Cardiac muscle cell (in vitro differentiated cells and primary cell): Measurements from ENCODE around the gene UBE2Q2. TPM values are rescaled to one million over a fixed set of nuclear protein-coding genes. Genes with fewer than 3 reads are reported as not detected.
A peak's percentile ranks its signal among the peaks of the same experiment; 100 is the strongest.
"Not testable (repeated sequence)": the region's sequence is repeated elsewhere in the genome, so short reads cannot be mapped to it uniquely, and the experiment has no call there.

Experiments used
- DNase-seq, 2 donors: peaks; one replicate each; pipeline versions ENCODE4 v3.0.0 to v3.0.0-alpha.2; 2010 to 2017; ENCODE audit warnings: low read depth in 1 of 2, low spot score in 1 of 2
- H3K27ac ChIP-seq: fragments of 200-600 bp; sonication (generic); 2 replicates; pipeline ENCODE4 v1.5.1; 2016
- H3K27me3 ChIP-seq: fragments of 200-600 bp; sonication (generic); 2 replicates; pipeline ENCODE4 v1.6.0; 2016; ENCODE audit warnings: control low read depth
- H3K36me3 ChIP-seq: fragments of 200-600 bp; sonication (generic); 2 replicates; pipeline ENCODE4 v1.5.1; 2016; ENCODE audit warnings: control low read depth
- H3K4me1 ChIP-seq: fragments of 200-600 bp; sonication (generic); 2 replicates; pipeline ENCODE4 v1.8.1; 2017; ENCODE audit warnings: low read depth, mild to moderate bottlenecking, mixed run types
- H3K4me3 ChIP-seq: fragments of 200-600 bp; sonication (generic); 2 replicates; pipeline ENCODE4 v1.5.1; 2016; ENCODE audit warnings: mild to moderate bottlenecking
- H3K9me3 ChIP-seq: fragments of 200-600 bp; sonication (generic); 2 replicates; pipeline ENCODE4 v1.5.1; 2017; ENCODE audit warnings: low read depth, mild to moderate bottlenecking, control low read depth
- polyA plus RNA-seq: library from polyadenylated mRNA; unstranded; fragments of >200 nt; fragmentation: Nextera tagmentation; extraction: Ambion mirVana; gene quantifications from 2 replicates; pipeline ENCODE4 v1.2.1, GENCODE V29; 2016
- total RNA-seq: library from RNA; depleted of rRNA; stranded (reverse); fragments of >200 nt; gene quantifications from 2 replicates; pipeline ENCODE4 v1.2.3, GENCODE V29; 2016
- TF ChIP-seq, protein P1 (sequence below): IDR thresholded peaks from 2 replicates; pipeline ENCODE4 v1.5.1; 2012; ENCODE audit warnings: low read depth, mild to moderate bottlenecking, low read length

Gene UBE2Q2
- total RNA-seq: 27.0 and 36.7 TPM in 2 replicates
- polyA plus RNA-seq: 33.7 and 50.1 TPM in 2 replicates

DNA sequence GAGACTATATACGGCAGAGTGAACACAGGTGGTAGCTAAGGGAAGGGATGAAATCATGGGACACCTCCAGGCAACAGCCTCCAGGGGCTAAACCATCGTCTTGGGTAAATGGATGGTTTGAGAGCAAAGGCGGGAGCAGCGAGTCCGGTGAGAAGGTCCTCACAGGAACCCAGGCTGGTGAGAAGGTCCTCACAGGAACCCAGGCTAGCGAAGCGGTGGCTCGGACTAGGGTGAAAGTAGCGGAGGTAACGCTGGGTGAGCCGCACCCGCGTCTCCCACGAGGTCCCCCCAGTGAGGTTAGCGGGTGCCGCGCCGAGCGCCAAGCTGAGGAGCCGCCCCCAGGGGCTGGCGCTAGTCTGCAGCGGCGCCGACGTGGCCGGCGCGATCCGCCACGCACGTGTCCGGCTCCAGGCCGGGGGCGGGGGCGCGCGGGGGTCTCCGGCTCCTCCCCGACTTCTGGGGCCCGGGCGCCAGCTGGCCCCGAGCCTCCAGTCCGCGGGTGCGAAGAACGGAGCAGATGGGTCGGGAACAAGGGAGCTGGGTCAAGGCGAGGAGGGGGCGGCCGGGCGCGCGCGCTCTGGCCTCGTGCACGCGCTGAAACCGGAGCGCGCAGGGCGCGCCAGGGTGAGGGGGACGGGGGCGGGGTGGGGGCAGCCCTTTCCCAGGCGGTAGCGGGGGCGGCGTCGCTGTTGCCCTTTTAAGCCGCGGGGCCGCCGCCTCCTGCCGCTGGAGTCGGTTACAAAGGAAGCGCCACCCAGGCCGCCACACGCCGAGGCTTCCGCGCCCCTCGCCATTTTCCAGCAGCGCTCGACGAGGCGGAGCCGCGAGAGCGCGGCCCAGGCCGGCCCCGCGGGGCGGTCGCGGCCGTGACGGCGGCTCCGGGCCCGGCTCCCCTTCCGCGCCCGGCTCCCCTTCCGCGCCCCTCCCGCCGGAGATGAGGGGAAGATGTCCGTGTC, at the start of gene UBE2Q2:
Gene UBE2Q2, plus strand, starts transcription at position 726 of the 956 bp plus-strand sequence. Its CDS starts 220 bp downstream, at position 946.
- TF ChIP-seq, protein P1, sequence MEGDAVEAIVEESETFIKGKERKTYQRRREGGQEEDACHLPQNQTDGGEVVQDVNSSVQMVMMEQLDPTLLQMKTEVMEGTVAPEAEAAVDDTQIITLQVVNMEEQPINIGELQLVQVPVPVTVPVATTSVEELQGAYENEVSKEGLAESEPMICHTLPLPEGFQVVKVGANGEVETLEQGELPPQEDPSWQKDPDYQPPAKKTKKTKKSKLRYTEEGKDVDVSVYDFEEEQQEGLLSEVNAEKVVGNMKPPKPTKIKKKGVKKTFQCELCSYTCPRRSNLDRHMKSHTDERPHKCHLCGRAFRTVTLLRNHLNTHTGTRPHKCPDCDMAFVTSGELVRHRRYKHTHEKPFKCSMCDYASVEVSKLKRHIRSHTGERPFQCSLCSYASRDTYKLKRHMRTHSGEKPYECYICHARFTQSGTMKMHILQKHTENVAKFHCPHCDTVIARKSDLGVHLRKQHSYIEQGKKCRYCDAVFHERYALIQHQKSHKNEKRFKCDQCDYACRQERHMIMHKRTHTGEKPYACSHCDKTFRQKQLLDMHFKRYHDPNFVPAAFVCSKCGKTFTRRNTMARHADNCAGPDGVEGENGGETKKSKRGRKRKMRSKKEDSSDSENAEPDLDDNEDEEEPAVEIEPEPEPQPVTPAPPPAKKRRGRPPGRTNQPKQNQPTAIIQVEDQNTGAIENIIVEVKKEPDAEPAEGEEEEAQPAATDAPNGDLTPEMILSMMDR: no peak
- no peaks in the 10 kb centered on the region for H3K9me3 ChIP-seq
- H3K27me3 ChIP-seq: no peaks in the 10 kb centered on the region
- peak within 1 kb of the TSS; percentile 81 for H3K27ac ChIP-seq
- H3K4me1 ChIP-seq: peaks cover 33% of the 10 kb centered on the region
- peak; percentile 83 to 87 for DNase-seq
- peak within 1 kb of the TSS; percentile 71 for H3K4me3 ChIP-seq
- no peaks in the 10 kb centered on the region for H3K36me3 ChIP-seq

DNA sequence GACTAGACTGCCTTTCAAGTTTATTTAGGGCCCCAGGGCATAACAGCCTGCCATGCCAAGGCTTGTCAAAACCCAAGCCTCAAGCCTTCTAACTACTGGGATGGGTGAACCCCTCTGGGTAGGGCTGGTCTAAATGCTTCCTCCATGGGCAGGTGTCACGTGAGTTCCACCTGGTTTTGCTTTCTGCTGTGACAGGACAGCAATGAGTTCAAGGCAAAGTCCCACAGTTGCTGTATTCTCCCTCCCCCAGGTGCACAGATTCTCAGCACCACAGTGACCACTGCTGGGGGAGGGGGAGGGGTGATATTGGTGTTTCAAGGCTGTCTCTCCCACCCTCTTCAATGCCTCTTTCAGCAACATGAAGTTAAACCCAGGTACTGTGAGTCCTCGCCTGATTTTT, 46.9 kb upstream of the UBE2Q2 start:
- Histone ChIP-seq H3K4me3 (no peak overlapping the region), H3K9me3 (no peaks in the 10 kb centered on the region), H3K27ac (no peak overlapping the region), H3K4me1 (no peaks in the 10 kb centered on the region), H3K27me3 (peaks cover 25% of the 10 kb centered on the region), H3K36me3 (no peaks in the 10 kb centered on the region)
- no peak for DNase-seq
- TF ChIP-seq, protein P1: no peak

DNA sequence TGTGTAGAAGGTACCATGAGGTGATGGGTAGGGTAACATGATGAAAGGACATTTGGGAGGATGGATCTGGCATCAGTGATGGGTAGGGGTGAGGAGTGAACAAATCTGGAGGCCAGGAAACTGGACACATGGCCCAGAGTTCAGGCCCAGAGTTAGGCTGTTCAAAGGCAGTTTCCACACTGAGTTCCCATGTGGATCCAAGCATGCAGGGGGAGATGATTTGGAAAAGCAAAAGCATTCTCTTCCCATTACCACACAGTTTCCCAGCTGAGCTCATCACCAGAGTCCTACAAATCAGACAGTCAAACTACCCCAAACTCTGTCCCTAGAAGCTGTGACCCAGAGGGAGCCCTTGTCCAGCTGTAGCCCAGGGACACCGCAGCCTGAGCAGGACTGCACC, 46.1 kb upstream of the UBE2Q2 start:
- not testable (repeated sequence) for H3K4me1 ChIP-seq, H3K36me3 ChIP-seq, H3K4me3 ChIP-seq, H3K27ac ChIP-seq, DNase-seq, H3K9me3 ChIP-seq
- H3K27me3 ChIP-seq: peaks cover 31% of the 10 kb centered on the region

DNA sequence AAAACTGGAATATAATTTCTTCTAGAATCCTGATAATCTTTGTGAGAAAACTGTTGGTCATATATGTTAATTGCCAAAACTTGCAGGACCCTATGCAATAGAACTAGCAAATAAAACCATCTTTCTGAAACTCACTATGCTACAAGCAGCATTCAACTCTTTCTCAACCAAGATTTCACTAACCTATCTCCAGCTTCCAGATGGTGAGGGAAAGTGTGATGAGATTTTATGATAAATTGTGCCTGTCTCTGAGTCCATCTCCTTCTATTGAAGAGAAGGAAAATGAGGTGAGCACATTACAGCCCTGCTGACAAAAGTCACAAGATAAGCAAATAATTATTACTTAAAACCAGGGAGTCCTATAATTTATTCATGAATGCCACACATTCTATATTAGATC, 44.1 kb upstream of the UBE2Q2 start:
- Histone ChIP-seq H3K4me3 (no peak overlapping the region), H3K27ac (no peak overlapping the region), H3K36me3 (no peaks in the 10 kb centered on the region), H3K9me3 (no peaks in the 10 kb centered on the region), H3K27me3 (peaks cover 42% of the 10 kb centered on the region), H3K4me1 (no peaks in the 10 kb centered on the region)
- DNase-seq: no peak
- TF ChIP-seq, protein P1: no peak

DNA sequence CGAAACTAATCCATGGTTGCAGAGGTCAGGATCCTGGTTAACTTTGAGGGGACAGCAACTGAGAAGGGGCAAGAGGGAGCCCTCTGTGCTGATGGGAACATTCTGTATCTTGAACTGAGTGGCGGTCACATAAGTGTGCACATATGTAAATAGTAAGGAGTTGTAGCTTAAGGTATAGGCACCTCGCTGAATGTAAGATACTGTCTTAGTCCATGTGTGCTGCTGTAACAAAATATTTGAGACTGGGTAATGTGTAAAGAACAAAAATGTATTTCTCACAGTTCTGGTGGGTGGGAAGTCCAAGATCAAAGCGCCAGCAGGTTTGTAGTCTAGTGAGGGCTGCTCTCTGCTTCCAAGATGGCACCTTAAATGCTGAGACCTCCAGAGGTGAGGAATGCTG, 42.8 kb upstream of the UBE2Q2 start:
- H3K36me3 ChIP-seq, H3K4me3 ChIP-seq, H3K27ac ChIP-seq, DNase-seq, H3K4me1 ChIP-seq, H3K9me3 ChIP-seq: not testable (repeated sequence)
- H3K27me3 ChIP-seq: peaks cover 42% of the 10 kb centered on the region

DNA sequence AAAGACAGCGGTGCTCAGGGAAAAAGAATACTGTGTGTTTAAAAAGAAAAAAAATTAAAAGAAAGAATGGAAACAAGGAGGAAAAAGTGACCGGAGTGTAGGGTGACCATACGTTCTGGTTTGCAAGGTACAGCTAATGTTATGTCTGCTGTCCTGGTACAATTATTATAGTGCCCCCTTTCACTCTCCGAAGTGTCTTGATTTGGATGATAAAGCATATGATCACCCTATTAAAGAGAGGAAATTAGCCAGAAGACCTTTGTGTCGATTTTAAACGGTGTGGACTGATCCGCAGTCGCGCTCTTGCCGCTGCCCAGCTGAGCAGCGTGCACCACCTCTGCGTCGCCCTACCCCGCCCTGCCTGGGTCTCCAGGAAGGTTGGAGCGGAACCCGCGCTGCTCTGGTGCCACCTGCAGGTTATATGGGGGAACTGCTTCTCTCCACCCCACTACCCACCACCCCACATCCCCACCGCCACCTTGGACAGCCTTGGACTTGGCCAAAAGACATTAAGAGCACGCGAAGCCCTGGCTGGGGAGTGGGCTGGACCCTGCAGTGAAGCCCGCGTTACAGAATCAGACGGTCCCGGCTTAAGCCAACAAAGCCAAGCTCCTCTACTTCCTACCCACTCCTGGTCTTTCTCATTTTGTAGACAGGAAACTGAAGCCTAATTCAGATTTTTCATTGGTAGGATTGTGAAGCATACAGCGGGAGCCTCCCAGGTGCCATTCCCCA, 41.2 kb upstream of the UBE2Q2 start:
- peaks cover 40% of the 10 kb centered on the region for H3K27me3 ChIP-seq
- peak; percentile 77 to 90 for DNase-seq
- peak overlapping the region; percentile 5 for H3K4me3 ChIP-seq
- no peak overlapping the region for H3K27ac ChIP-seq
- H3K9me3 ChIP-seq: no peaks in the 10 kb centered on the region
- no peaks in the 10 kb centered on the region for H3K36me3 ChIP-seq
- TF ChIP-seq, protein P1: peak; percentile 66
- H3K4me1 ChIP-seq: no peaks in the 10 kb centered on the region

DNA sequence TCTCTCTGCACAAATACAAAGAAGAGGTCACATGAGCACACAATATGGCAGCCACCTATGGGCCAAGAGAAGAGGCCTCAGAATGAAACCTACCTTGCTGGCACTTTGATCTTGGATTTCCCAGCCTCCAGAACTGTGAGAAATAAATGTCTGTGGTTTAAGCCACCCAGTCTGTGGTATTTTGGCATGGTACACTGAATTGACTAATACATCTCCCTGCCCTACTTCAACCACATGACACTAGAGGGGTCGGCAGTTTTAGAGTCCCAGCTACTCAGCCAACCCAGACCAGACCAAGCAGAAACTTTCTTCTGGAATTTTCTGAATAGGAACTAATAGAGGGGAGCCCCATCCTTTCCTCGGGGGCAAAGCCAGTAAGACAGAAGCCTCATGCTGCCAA, 35.8 kb upstream of the UBE2Q2 start:
- H3K36me3 ChIP-seq, H3K4me3 ChIP-seq, H3K4me1 ChIP-seq, H3K9me3 ChIP-seq, H3K27ac ChIP-seq: not testable (repeated sequence)
- H3K27me3 ChIP-seq: peaks cover 11% of the 10 kb centered on the region
- DNase-seq: peak in 1 of 2 donors; percentile 35

DNA sequence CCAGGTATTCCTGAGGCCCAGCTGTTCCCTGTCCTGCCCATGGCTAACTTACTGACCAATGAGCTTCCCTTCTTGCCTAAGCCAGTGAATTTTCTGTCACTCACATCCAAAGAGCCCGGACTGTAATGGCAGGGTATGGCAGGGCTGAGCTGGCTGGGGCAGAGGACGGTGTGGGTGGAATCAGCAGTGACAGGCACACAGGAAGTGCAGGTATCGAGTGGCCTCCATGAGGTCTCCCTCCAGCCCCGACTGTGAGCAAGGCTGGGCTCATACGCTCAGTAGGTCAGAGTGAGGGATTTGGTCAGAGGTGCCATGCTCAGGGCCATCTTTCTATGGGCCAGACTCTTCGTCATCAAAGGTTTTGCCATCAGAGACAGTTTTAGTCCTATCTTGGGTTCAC, 35.2 kb upstream of the UBE2Q2 start:
- H3K4me1 ChIP-seq, H3K27me3 ChIP-seq, H3K36me3 ChIP-seq, H3K9me3 ChIP-seq, H3K4me3 ChIP-seq, H3K27ac ChIP-seq, DNase-seq: not testable (repeated sequence)
